Measurements from ENCODE around the gene TRAF4. TPM values are rescaled to one million over a fixed set of nuclear protein-coding genes. Genes with fewer than 3 reads are reported as not detected.

TRAF4 gene
- total and polyA plus RNA-seq, 9 of the 15 experiments (the other 6 are each of a cell fraction or from before 2014, with no cell fraction given) = 2.4 to 147 (median 72.4) TPM

DNA sequence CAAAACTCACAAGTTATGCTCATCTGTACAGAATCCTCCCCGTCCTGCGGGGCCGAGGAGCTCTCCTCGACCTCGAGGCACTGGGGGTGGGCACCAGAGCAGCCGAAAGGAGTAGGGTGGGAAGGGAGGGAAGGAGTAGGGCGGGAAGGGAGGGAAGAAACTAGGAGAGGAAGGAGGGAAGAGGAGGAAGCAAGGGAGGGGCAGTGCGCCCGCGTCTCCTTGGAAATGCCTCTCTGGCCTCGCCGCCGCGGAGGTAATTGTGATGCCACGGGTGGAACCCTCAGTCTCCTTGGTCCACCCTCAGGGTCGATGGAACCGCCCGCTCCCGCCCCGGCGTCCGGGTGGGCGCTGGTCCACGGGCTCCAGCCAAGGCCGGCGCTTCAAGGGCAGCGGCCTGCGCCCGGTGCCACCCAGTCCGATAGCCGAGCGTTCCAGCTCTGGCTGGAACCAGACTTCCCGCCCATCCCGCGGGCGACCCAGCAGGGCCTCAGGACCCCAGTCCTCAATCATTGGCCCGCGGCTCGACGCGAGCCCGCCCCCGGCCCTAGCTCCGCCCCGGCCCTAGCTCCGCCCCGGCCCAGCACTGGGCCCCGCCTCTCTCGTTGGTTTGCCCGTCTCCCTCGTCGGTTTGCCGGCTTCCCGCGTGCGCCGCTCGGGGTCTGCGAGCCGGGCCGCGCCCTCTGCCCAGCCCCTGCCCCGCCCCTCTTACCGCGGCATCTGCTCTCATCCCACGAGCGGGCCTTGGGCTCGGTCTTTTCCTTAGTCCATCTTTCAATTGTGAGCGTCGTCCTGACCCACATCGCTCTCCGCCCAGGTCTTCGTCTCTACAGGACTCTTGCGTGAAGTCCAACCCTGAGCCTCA, 32.7 kb upstream of the TRAF4 start (continued):
- no peak for TF ChIP-seq CUX1 (CRISPR knock-in tag; IDR thresholded peaks at IDR 0.05)
- TF ChIP-seq NCOA6 (IDR thresholded peaks at IDR 0.05) = no peak
- TF ChIP-seq CHD4 (IDR thresholded peaks at IDR 0.05; ENCODE audit: insufficient read depth, insufficient replicate concordance, low read depth, low read length, poor library complexity, severe bottlenecking) = no peak
- 0 out of 2 replicates have a peak, but pooled peaks have one; percentile 25 for TF ChIP-seq TAF7 (tag; IDR thresholded peaks at IDR 0.05)
- no peak for TF ChIP-seq ILK (tag; IDR thresholded peaks at IDR 0.05; ENCODE audit: borderline replicate concordance, low read depth)
- no peak for TF ChIP-seq HDGF (IDR thresholded peaks at IDR 0.05)
- TF ChIP-seq ELF4 (CRISPR knock-in tag; IDR thresholded peaks at IDR 0.05) = 0 out of 2 replicates have a peak, but pooled peaks have one; percentile 4
- no peak for TF ChIP-seq SRSF7 (optimal IDR thresholded peaks at IDR 0.05; ENCODE audit: low read depth, low read length)
- TF ChIP-seq BRCA1 (IDR thresholded peaks at IDR 0.05) = no peak
- TF ChIP-seq BRCA1 (CRISPR knock-in tag; IDR thresholded peaks at IDR 0.05) = no peak
- TF ChIP-seq NR0B1 (IDR thresholded peaks at IDR 0.05; ENCODE audit: partially characterized antibody) = no peak
- no peak; the same call in 1 of the 2 replicates for TF ChIP-seq NR1H2 (CRISPR knock-in tag; IDR thresholded peaks at IDR 0.05)
- TF ChIP-seq GATAD2B (IDR thresholded peaks at IDR 0.05; ENCODE audit: borderline replicate concordance) = no peak
- no peak; the same call in 1 of the 2 replicates for TF ChIP-seq GABPB1 (CRISPR knock-in tag; IDR thresholded peaks at IDR 0.05)
- TF ChIP-seq, protein P1, sequence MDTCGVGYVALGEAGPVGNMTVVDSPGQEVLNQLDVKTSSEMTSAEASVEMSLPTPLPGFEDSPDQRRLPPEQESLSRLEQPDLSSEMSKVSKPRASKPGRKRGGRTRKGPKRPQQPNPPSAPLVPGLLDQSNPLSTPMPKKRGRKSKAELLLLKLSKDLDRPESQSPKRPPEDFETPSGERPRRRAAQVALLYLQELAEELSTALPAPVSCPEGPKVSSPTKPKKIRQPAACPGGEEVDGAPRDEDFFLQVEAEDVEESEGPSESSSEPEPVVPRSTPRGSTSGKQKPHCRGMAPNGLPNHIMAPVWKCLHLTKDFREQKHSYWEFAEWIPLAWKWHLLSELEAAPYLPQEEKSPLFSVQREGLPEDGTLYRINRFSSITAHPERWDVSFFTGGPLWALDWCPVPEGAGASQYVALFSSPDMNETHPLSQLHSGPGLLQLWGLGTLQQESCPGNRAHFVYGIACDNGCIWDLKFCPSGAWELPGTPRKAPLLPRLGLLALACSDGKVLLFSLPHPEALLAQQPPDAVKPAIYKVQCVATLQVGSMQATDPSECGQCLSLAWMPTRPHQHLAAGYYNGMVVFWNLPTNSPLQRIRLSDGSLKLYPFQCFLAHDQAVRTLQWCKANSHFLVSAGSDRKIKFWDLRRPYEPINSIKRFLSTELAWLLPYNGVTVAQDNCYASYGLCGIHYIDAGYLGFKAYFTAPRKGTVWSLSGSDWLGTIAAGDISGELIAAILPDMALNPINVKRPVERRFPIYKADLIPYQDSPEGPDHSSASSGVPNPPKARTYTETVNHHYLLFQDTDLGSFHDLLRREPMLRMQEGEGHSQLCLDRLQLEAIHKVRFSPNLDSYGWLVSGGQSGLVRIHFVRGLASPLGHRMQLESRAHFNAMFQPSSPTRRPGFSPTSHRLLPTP (IDR thresholded peaks at IDR 0.05; ENCODE audit: borderline replicate concordance, extremely low read depth, insufficient read length) = no peak
- no peak for TF ChIP-seq POU5F1 (IDR thresholded peaks at IDR 0.05; ENCODE audit: borderline replicate concordance, low read depth, low read length, partially characterized antibody)
- TF ChIP-seq ZBTB17 (CRISPR knock-in tag; IDR thresholded peaks at IDR 0.05) = peak; percentile 58

Measured in K562 (cell line).